HPDE6-E6E7 (cell line): ENCODE measurements around the gene CCDC106.

Source experiments
- DNase-seq: peaks from one replicate; pipeline ENCODE4 v3.0.0; 2011; ENCODE audit warnings: missing footprints; ENCODE audit errors: extremely low spot score

The CCDC106 gene

GRCh38 chr19:55635856-55636440 is 12.1 kb upstream of the CCDC106 start:
- DNase-seq, result no peak

- no peak for DNase-seq
Measured at GRCh38 chr19:55636723-55637122, 11.3 kb upstream of the CCDC106 start.

DNA sequence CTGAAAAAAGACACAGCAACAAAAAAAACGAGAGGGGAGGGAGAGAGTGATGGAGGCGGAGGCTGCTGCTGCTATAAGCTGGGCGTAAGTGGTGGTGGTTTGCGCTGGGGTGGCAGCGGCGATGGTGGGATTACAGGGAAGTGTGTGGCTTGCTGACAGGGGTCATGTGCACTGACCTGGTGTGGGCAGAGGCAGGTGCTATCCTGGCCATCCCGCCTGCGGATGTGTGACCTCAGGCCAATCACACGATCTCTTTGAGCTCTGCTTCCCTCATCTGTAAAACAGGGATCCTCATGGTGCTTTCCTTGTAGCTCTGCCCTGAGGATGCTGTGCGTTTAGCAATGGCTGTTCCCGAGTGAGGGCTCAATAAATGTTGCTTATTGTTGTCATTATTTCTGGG is 10.5 kb upstream of the CCDC106 start:
- no peak for DNase-seq

- no peak for DNase-seq
Measured at GRCh38 chr19:55638864-55639359, 9.1 kb upstream of the CCDC106 start.

- peak; percentile 80 for DNase-seq
Measured at GRCh38 chr19:55640043-55640576, 7.9 kb upstream of the CCDC106 start.

GRCh38 chr19:55640577-55641425 is 7.2 kb upstream of the CCDC106 start, which contains the start of gene ZNF580:
ZNF580 (plus strand) TSS chr19:55641002; CDS start chr19:55642509, 1,507 bp downstream.
- DNase-seq, result peak; percentile 57

DNA sequence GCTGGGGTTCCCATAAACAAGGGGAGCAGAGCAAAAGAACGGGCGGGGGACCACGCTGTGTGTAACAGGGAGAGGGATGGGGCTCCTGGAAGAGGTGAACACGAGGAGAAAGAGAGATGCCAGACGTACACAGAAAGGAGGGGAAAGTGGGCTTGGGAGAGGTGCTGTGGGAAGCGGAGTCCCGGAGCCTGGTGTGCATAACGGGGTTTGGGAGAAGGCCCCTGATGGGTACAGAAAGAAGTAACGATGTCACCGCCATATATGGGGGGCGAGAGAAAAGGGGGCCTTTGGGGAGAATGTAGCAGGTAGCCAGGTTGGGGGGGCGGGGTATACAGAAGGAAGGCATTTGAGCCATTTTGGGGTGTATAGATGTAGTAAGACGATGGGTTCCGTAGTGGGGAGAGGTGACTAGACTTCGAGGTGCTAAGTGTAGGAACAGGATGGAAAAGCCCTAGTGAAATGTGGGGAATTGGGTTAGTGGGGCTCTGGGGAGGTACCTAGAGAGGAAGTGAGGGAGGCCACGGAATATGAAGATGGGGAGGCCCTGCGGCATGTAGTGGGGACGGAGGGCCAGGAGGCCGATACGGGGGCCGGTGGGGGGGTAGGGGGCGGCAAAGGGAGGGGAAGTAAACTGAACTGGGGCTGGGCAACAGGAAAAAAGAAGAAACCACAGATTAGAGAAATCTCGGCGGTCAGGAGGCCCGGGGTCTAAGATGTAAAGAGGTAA is 6.4 kb upstream of the CCDC106 start:
- no peak for DNase-seq

DNA sequence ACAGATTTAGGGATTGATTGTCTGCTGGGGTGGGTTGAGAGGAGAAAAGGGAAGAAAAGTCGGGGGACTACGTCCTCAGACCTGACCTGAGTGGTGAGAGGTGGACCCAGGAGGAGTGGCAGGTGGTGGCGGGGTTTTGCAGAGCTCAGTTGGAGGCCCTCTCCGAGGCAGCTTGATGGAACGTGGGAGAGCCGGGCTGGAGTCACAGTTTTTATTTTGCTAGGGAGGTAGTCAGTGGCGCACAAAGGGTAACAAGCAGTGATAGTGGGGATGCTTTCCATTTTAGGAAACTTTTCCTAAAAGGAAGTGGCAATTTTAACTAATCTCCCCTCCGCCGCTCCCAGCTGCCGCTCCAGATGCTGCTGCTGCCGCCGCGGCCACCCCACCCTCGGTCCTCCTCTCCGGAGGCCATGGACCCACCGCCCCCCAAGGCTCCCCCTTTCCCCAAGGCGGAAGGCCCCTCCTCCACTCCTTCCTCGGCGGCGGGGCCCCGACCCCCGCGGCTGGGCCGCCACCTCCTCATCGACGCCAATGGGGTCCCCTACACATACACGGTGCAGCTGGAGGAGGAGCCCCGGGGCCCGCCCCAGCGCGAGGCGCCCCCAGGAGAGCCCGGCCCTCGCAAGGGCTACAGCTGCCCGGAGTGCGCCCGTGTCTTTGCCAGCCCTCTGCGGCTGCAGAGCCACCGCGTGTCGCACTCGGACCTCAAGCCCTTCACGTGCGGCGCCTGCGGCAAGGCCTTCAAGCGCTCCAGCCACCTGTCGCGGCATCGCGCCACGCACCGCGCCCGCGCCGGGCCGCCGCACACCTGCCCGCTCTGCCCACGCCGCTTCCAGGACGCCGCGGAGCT is 5.6 kb upstream of the CCDC106 start:
- DNase-seq, result no peak

DNA sequence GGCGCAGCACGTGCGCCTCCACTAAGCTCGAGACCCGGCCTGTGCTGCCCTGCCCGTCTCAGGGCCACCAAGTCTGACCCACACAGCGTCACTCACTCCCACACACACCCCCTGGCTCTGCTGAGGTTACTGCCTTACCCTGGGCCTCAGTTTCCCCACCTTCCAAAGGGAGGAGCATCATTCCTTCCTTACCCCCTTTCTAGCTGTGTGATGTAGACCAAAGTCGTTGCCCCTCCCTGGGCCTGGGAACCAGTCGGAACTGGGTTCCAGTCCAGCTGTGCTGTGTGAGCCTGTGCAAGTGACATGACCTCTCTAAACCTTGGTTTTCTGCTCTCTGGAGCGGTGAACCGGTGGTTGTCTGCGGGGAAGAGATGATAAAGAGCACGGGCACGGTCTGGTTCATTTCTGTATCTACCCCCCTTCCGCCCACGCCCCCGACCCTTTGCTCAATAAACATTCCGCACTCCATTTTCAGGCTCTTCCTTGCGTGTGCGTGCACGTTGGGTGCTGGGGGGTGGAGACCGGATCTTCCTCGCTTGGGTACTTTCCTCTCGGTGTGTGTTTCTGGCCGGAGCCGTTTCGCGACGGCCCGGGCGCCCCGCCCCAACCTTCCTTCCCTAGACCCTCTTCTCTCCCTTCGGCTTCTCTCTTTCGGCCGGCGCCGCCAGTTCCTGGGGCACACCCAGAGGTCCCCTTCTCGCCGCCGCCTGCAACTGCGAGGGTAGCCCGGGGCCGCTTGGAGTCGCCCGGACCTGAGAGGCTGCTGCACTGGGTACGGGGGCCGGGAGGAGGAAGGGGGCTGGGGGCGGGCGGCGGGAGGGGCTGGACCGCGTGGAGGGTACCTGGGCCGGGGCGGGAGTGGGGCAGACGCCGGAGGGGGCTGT is 4.8 kb upstream of the CCDC106 start, which contains the start of gene ZNF581:
TSS of gene ZNF581 (plus strand) at position 647 of the 884 bp plus-strand sequence. CDS start 923 bp downstream, outside the sequence.
- peak; percentile 73 for DNase-seq

DNA sequence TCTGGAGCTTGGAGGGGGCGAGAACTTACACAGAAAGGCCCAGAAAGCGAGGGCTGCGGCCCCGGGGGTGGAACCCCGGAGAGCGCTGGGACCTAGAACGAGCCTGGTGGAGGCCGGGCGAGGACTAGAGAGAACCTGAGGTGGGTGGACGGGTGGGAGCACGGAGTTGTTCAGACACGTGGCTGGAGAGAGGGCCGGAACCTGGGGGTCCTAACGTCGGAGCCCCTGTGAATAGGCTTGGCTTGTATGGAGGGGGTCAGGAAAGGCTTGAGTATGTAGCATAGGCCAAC is 4.2 kb upstream of the CCDC106 start:
- no peak for DNase-seq

DNA sequence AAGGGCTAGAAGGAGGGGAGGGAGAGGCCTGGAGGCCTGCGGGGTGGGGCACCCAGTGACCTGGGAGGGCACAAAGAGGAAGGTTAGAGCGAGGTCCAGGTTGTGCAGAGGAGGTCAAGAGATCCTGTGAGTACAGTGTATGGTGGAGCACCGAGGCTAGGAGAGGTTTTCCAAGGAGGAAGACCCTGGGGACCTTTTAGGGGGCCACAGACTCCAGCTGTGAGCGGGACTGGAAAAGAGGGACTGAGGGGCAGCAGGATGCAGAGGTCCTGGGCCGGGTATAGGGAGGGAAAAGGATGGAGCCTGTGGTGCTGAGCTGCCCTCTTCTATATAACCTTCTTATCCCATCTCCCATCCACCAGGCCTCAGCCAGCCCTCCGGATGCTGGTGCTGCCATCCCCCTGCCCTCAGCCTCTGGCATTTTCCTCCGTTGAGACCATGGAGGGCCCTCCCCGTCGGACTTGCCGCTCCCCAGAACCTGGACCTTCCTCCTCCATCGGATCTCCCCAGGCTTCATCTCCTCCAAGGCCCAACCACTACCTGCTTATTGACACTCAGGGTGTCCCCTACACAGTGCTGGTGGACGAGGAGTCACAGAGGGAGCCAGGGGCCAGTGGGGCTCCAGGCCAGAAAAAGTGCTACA is 3.7 kb upstream of the CCDC106 start:
- DNase-seq, result no peak

DNA sequence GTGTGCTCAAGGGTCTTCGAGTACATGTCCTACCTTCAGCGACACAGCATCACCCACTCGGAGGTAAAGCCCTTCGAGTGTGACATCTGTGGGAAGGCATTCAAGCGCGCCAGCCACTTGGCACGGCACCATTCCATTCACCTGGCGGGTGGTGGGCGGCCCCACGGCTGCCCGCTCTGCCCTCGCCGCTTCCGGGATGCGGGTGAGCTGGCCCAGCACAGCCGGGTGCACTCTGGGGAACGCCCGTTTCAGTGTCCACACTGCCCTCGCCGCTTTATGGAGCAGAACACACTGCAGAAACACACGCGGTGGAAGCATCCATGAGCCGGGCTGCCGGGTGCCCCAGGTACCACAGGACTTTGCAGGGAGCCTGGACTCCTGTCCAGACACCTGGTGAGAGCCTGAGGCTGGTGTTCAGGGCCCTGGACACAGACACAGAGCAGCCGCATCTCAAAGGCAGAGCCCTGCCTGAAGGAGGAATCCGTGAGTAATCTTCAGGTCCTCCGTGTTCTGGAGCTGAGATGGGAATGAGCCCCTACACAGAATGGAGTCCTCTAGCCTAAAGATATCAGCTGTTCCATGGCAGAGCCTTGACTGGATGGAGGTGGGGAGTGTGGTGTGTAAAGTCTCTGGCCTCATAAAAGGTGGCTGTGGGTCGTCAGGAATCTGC is 3.0 kb upstream of the CCDC106 start:
- DNase-seq, result no peak

GRCh38 chr19:55645512-55645881 is 2.5 kb upstream of the CCDC106 start:
- DNase-seq, result no peak

DNA sequence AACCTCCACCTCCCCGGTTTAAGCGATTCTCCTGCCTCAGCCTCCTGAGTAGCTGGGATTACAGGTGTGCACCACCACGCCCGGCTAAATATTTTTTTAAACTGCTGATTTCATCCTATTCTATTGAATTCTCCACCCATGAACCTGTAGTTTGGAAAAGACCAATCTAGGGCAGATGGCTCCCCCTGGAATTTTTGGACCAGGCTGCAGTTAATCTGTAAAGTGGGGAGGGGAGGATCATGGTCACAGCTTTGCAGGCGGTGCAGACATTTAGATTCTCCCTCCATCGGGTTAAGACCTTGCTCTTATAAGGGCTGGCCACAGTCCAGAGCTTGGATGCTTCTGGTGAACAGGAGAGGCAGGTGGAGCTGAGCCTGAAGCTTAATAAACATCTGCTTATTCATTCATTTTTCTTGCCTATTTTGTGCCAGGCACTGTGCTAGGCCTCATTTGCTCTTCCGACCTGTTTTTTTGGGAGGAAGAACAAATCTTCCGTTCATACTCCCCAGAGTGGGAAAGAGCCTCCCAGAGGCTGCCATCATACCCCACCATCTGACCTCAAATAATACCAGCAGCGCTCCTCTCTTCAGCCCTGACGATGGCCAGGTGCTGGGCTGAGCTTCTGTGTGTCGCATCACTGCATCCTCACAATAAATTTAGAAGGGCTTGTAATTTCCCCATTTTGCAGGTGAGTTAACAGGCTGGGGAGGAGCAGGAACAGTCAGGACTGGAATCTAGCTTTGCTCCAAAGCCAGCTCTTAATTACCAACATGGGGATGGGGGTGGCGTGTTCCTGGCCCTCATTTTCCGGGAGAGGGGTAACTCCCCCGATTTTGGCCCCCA is 902 bp upstream of the CCDC106 start:
- DNase-seq, result no peak

GRCh38 chr19:55648585-55649267 is 714 bp downstream of the CCDC106 start:
- DNase-seq, result no peak

GRCh38 chr19:55649268-55650125 is 1.5 kb downstream of the CCDC106 start:
- DNase-seq, result no peak

DNA sequence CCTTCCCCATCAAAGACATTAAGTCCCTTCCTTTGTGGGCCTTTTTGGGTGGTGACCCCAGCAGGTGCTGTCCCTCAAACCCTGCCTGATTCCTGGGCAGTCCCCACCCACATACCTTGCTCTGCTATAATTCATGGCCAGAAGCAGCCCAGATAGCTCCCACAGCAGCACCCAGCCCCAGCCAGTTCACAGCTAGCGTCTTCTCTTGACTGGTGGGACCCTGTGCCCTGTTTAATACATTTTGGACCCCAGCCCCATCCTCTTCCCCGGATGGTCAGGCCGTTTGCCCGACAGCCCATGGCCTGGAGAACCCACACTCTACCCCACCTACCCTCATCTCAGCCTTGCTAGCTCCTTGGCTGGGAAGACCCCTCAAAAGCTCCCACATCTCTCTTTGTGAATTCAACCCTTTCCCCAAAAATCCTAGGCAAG is 2.1 kb downstream of the CCDC106 start:
- no peak for DNase-seq
